ENCODE data around the gene PDS5A.
"Not testable (repeated sequence)": the region's sequence is repeated elsewhere in the genome, so short reads cannot be mapped to it uniquely, and the experiment has no call there.

GRCh38 chr4:39905019-39905418, 72.7 kb downstream of the PDS5A start:
- not testable (repeated sequence) for TF ChIP-seq CTCF (IDR thresholded peaks at IDR 0.05; ENCODE audit: low read length); EZH2 (optimal IDR thresholded peaks at IDR 0.05; ENCODE audit: low read depth, low read length); EZH2phosphoT487 (IDR thresholded peaks at IDR 0.05; ENCODE audit: low read length)

Data from MM.1S (cell line).